ENCODE measurements around the gene DGCR6. TPM values are rescaled to one million over a fixed set of nuclear protein-coding genes. Genes with fewer than 3 reads are reported as not detected.
"Not testable (repeated sequence)": the region's sequence is repeated elsewhere in the genome, so short reads cannot be mapped to it uniquely, and the experiment has no call there.

DGCR6 gene
- 11.2 TPM for total RNA-seq
- long read RNA-seq, partial matches to known transcripts: 0 of 4 reads
- long read RNA-seq, other reads (novel, unspliced or antisense): 0 of 4 reads

GRCh38 chr22:18905540-18906409 is at the start of gene DGCR6:
Gene DGCR6 (plus strand): TSS chr22:18906320. CDS start chr22:18906375, 55 bp downstream.
- DNase-seq (peak; percentile 20), ATAC-seq (peak; percentile 98)
- intact Hi-C loops (cut with micrococcal nuclease): no loop called here

GRCh38 chr22:18859314-18859713 is 46.8 kb upstream of the DGCR6 start:
- intact Hi-C loops (cut with micrococcal nuclease); DNase-seq; ATAC-seq: not testable (repeated sequence)

- intact Hi-C loops (cut with micrococcal nuclease); ATAC-seq: not testable (repeated sequence)
These were observed 24.9 kb upstream of the DGCR6 start for GRCh38 chr22:18881260-18881659.

GRCh38 chr22:18884465-18884864 is 21.7 kb upstream of the DGCR6 start:
- intact Hi-C loops (cut with micrococcal nuclease): not testable (repeated sequence)
- peak; percentile 1 for DNase-seq

More at GRCh38 chr22:18881260-18881659, 24.9 kb upstream of the DGCR6 start:
- not testable (repeated sequence) for DNase-seq

GRCh38 chr22:18888115-18888514 is 18.0 kb upstream of the DGCR6 start:
- ATAC-seq: no peak
- intact Hi-C loops (cut with micrococcal nuclease): no loop called here

More at GRCh38 chr22:18884465-18884864, 21.7 kb upstream of the DGCR6 start:
- not testable (repeated sequence) for ATAC-seq

GRCh38 chr22:18890510-18891192 is 15.5 kb upstream of the DGCR6 start:
- peak; percentile 29 for ATAC-seq
- DNase-seq; intact Hi-C loops (cut with micrococcal nuclease): not testable (repeated sequence)

More at GRCh38 chr22:18888115-18888514, 18.0 kb upstream of the DGCR6 start:
- no peak for DNase-seq

GRCh38 chr22:18893775-18894174 is 12.3 kb upstream of the DGCR6 start:
- intact Hi-C loops (cut with micrococcal nuclease); DNase-seq; ATAC-seq: not testable (repeated sequence)

GRCh38 chr22:18896037-18896657 is 10.0 kb upstream of the DGCR6 start:
- intact Hi-C loops (cut with micrococcal nuclease); ATAC-seq: not testable (repeated sequence)
- peak; percentile 23 for DNase-seq

- intact Hi-C loops (cut with micrococcal nuclease); DNase-seq: not testable (repeated sequence)
- ATAC-seq: peak; percentile 47
These were observed 258 bp downstream of the DGCR6 start for GRCh38 chr22:18906410-18906745.

GRCh38 chr22:18906896-18907295 is 776 bp downstream of the DGCR6 start:
- intact Hi-C loops (cut with micrococcal nuclease): no loop called here
- ATAC-seq: peak; percentile 38

GRCh38 chr22:18909556-18909955 is 3.4 kb downstream of the DGCR6 start:
- intact Hi-C loops (cut with micrococcal nuclease): no loop called here
- ATAC-seq (no peak), DNase-seq (no peak)

More at GRCh38 chr22:18906896-18907295, 776 bp downstream of the DGCR6 start:
- peak; percentile 5 for DNase-seq

GRCh38 chr22:18911535-18911934 is 5.4 kb downstream of the DGCR6 start:
- ATAC-seq; DNase-seq; intact Hi-C loops (cut with micrococcal nuclease): not testable (repeated sequence)

GRCh38 chr22:18912264-18912946 is 6.3 kb downstream of the DGCR6 start:
- intact Hi-C loops (cut with micrococcal nuclease); DNase-seq: not testable (repeated sequence)
- ATAC-seq: peak; percentile 33

- ATAC-seq; DNase-seq; intact Hi-C loops (cut with micrococcal nuclease): not testable (repeated sequence)
These were observed 8.4 kb downstream of the DGCR6 start for GRCh38 chr22:18914558-18914957.

- DNase-seq; intact Hi-C loops (cut with micrococcal nuclease); ATAC-seq: not testable (repeated sequence)
These were observed 9.4 kb downstream of the DGCR6 start for GRCh38 chr22:18915550-18915949.

- DNase-seq; ATAC-seq; intact Hi-C loops (cut with micrococcal nuclease): not testable (repeated sequence)
These were observed 11.7 kb downstream of the DGCR6 start for GRCh38 chr22:18917818-18918217.

- intact Hi-C loops (cut with micrococcal nuclease); ATAC-seq; DNase-seq: not testable (repeated sequence)
These were observed 14.3 kb downstream of the DGCR6 start for GRCh38 chr22:18920257-18920902.
